Muscle of arm (tissue), 12 donors: ENCODE data around the gene TMEM119. TPM values are rescaled to one million over a fixed set of nuclear protein-coding genes. Genes with fewer than 3 reads are reported as not detected.
"Not testable (repeated sequence)": the region's sequence is repeated elsewhere in the genome, so short reads cannot be mapped to it uniquely, and the experiment has no call there.

Source experiments
- DNase-seq: peaks from one replicate; pipeline ENCODE4 v3.0.0-alpha.2; 2013
- polyA plus RNA-seq, 12 donors: library from polyadenylated mRNA; unstranded; fragments of 120-200 nt; gene quantifications; one replicate each; pipeline ENCODE4 v1.2.1, GENCODE V29; 2013; ENCODE audit not compliant: insufficient read length in 12 of 12

TMEM119 gene
- polyA plus RNA-seq, 12 donors, result 24.3 to 76.7 (median 34.3) TPM; not detected in 1

GRCh38 chr12:108586306-108586705, 11.6 kb downstream of the TMEM119 start:
- DNase-seq, result no peak

- no peak for DNase-seq
These were observed 12.0 kb downstream of the TMEM119 start for GRCh38 chr12:108585864-108586263.

- no peak for DNase-seq
These were observed 13.3 kb downstream of the TMEM119 start for GRCh38 chr12:108584456-108585065.

- no peak for DNase-seq
These were observed 13.9 kb downstream of the TMEM119 start for GRCh38 chr12:108583991-108584390.

- no peak for DNase-seq
These were observed 14.7 kb downstream of the TMEM119 start for GRCh38 chr12:108582978-108583770.

- no peak for DNase-seq
These were observed 15.4 kb downstream of the TMEM119 start for GRCh38 chr12:108582509-108582908.

- no peak for DNase-seq
These were observed 16.3 kb downstream of the TMEM119 start for GRCh38 chr12:108581311-108582227.

- DNase-seq, result no peak
These were observed 17.4 kb downstream of the TMEM119 start for GRCh38 chr12:108580531-108580930.

- no peak for DNase-seq
These were observed 19.1 kb downstream of the TMEM119 start for GRCh38 chr12:108578813-108579212.

- DNase-seq, result no peak
These were observed 19.6 kb downstream of the TMEM119 start for GRCh38 chr12:108578264-108578663.

- no peak for DNase-seq
These were observed 20.4 kb downstream of the TMEM119 start for GRCh38 chr12:108577458-108577857.

GRCh38 chr12:108576660-108577234, 21.1 kb downstream of the TMEM119 start:
- DNase-seq, result no peak

GRCh38 chr12:108575199-108575912, 22.5 kb downstream of the TMEM119 start:
- DNase-seq, result no peak

- not testable (repeated sequence) for DNase-seq
These were observed 23.6 kb downstream of the TMEM119 start for GRCh38 chr12:108574276-108574675.

GRCh38 chr12:108573317-108573716, 24.6 kb downstream of the TMEM119 start:
- DNase-seq, result no peak

- DNase-seq, result no peak
These were observed 25.6 kb downstream of the TMEM119 start for GRCh38 chr12:108572166-108572790.

- DNase-seq, result no peak
These were observed 26.2 kb downstream of the TMEM119 start for GRCh38 chr12:108571609-108572165.

GRCh38 chr12:108570743-108571608, 26.9 kb downstream of the TMEM119 start:
- no peak for DNase-seq
